Testis (tissue), 3 donors: ENCODE data around the gene DOCK7. TPM values are rescaled to one million over a fixed set of nuclear protein-coding genes. Genes with fewer than 3 reads are reported as not detected.

ENCODE experiments used
- DNase-seq: peaks from one replicate; pipeline ENCODE4 v3.0.0-alpha.2; 2019
- H3K27ac ChIP-seq, 2 donors: fragments of 200-600 bp; sonication (generic); one replicate each; pipeline ENCODE4 v1.5.1; 2019
- H3K27me3 ChIP-seq: fragments of 200-600 bp; sonication (generic); one replicate; pipeline ENCODE4 v1.5.1; 2019
- H3K36me3 ChIP-seq: fragments of 200-600 bp; sonication (generic); one replicate; pipeline ENCODE4 v1.5.1; 2017; ENCODE audit warnings: low read depth; ENCODE audit errors: missing control alignments
- H3K4me1 ChIP-seq: fragments of 200-600 bp; sonication (generic); one replicate; pipeline ENCODE4 v1.5.1; 2019
- H3K4me3 ChIP-seq, 2 donors: fragments of 200-600 bp; sonication (generic); one replicate each; pipeline ENCODE4 v1.5.1; 2017 to 2019
- H3K9me3 ChIP-seq: fragments of 200-600 bp; sonication (generic); one replicate; pipeline ENCODE4 v1.5.1; 2017
- CTCF ChIP-seq, 3 experiments: fragments of 450-650 bp in 2 of 3; fragments of 200-600 bp in 1 of 3; sonication (generic) in 1 of 3; IDR thresholded peaks; one replicate each; pipeline ENCODE4 v1.5.1; 2016 to 2019; ENCODE audit warnings: antibody characterized with exemption in 3 of 3, mild to moderate bottlenecking in 2 of 3, moderate library complexity in 1 of 3
- POLR2A ChIP-seq: fragments of 450-650 bp; IDR thresholded peaks from one replicate; pipeline ENCODE4 v1.6.1; 2017; ENCODE audit warnings: antibody characterized with exemption, mild to moderate bottlenecking, moderate library complexity
- WGBS, 2 donors: methylation state at CpG; one replicate each; pipeline ENCODE4 v1.1.5; 2018; 5-methylcytosine and 5-hydroxymethylcytosine counted together
- intact Hi-C: fragments of 100-400 bp; cut with DNase I; formaldehyde crosslinking; loops from one replicate; pipeline ENCODE4 v1.15.1; 2023; ENCODE audit warnings: low total_unique reads
- polyA plus RNA-seq: library from polyadenylated mRNA; stranded (reverse); fragments of 350-450 nt; fragmentation: Illumina TruSeq; extraction: RNeasy Lipid Tissue Mini Kit (QIAGEN cat#74804); gene quantifications from one replicate; pipeline ENCODE4 v1.2.3, GENCODE V29; 2014; ENCODE audit warnings: low read depth, low replicate concordance; ENCODE audit not compliant: insufficient read depth
- total RNA-seq, 2 donors: library from RNA; depleted of rRNA; stranded (reverse); fragments of >200 nt; gene quantifications; one replicate each; pipeline ENCODE4 v1.2.3, GENCODE V29; 2016

DOCK7 gene
- total and polyA plus RNA-seq, 3 donors from 2014 or later: 42.2 to 122 (median 94.3) TPM

GRCh38 chr1:62481681-62482080 lies 206.5 kb downstream of the DOCK7 start:
- H3K27ac ChIP-seq: no peak overlapping the region
- no peaks in the 10 kb centered on the region for H3K36me3 ChIP-seq
- DNase-seq: no peak
- intact Hi-C loops: no loop called here
- TF ChIP-seq POLR2A: no peak
- no peak for TF ChIP-seq CTCF (IDR thresholded peaks at IDR 0.05)
- H3K27me3 ChIP-seq: no peaks in the 10 kb centered on the region
- H3K9me3 ChIP-seq: no peaks in the 10 kb centered on the region
- WGBS, 2 donors: 81 to 86% methylated on average over 3 of the region's 3 CpGs
- no peaks in the 10 kb centered on the region for H3K4me1 ChIP-seq
- no peak overlapping the region for H3K4me3 ChIP-seq

- Histone ChIP-seq H3K4me3 (no peak overlapping the region), H3K27ac (no peak overlapping the region), H3K27me3 (no peaks in the 10 kb centered on the region), H3K36me3 (no peaks in the 10 kb centered on the region), H3K9me3 (no peaks in the 10 kb centered on the region), H3K4me1 (no peaks in the 10 kb centered on the region)
- intact Hi-C loops: no loop called here
- TF ChIP-seq POLR2A (no peak), CTCF (IDR thresholded peaks at IDR 0.05) (no peak)
- no peak for DNase-seq
- WGBS, 2 donors: 83 to 85% methylated on average over 3 of the region's 3 CpGs
Observed at GRCh38 chr1:62476525-62477219, 211.5 kb downstream of the DOCK7 start.

- H3K27ac ChIP-seq: no peak overlapping the region
- DNase-seq: no peak
- intact Hi-C loops: no loop called here
- H3K4me3 ChIP-seq: no peak overlapping the region
- TF ChIP-seq CTCF (IDR thresholded peaks at IDR 0.05) (no peak), POLR2A (no peak)
- H3K36me3 ChIP-seq: no peaks in the 10 kb centered on the region
- no peaks in the 10 kb centered on the region for H3K27me3 ChIP-seq
- no peaks in the 10 kb centered on the region for H3K9me3 ChIP-seq
- no peaks in the 10 kb centered on the region for H3K4me1 ChIP-seq
Observed at GRCh38 chr1:62467092-62467491, 221.1 kb downstream of the DOCK7 start.

- Histone ChIP-seq H3K36me3 (no peaks in the 10 kb centered on the region), H3K4me1 (no peaks in the 10 kb centered on the region)
- WGBS, 2 donors: 94 to 97% methylated on average over 3 of the region's 3 CpGs
Observed at GRCh38 chr1:62462370-62462769, 225.8 kb downstream of the DOCK7 start.

More at GRCh38 chr1:62462370-62462769, 225.8 kb downstream of the DOCK7 start:
- no peak for DNase-seq
- Histone ChIP-seq H3K4me3 (no peak overlapping the region), H3K27ac (no peak overlapping the region), H3K9me3 (no peaks in the 10 kb centered on the region), H3K27me3 (no peaks in the 10 kb centered on the region)
- no peak for TF ChIP-seq CTCF (IDR thresholded peaks at IDR 0.05)
- no peak for TF ChIP-seq POLR2A
- intact Hi-C loops: no loop called here
